Measurements from ENCODE around the gene SPRY4.
"Not testable (repeated sequence)": the region's sequence is repeated elsewhere in the genome, so short reads cannot be mapped to it uniquely, and the experiment has no call there.

The SPRY4 gene

DNA sequence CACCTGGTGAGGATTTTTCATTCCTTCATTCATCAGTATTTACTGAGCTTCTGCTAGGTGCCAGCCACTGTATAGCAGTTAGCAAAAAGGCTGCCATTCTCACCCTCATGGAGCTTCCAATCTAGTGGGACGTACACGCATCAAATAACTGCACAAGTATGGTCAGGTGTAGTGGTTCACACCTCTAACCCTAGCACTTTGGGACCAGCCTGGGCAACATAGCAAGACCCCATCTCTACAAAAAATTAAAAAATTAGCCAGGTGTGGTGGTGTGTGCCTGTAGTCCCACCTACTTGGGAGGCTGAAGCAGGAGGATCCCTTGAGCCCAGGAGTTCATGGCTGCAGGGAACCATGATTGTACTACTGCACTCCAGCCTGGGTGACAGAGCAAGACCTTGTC is 8.9 kb upstream of the SPRY4 start:
- DNase-seq: not testable (repeated sequence)

DNA sequence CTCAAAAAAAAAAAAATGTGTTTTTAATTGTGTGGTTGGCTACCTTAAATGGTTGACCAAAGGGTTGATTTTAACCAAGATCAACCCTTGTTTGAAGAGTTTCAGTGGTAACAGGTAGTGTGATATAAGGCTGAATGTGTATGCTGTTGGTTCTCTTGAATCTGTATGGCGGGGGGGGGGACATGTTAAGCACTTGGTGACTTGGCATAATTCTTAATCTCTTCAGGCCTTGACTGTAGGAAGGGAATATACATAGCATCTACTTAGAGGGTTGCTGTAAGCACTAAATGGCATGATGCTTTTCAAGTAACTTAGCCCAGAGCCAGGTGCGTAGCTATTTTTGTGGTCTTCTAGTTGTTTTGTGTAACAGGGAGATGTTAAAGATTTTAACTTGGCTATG is 5.6 kb upstream of the SPRY4 start:
- DNase-seq: no peak

DNA sequence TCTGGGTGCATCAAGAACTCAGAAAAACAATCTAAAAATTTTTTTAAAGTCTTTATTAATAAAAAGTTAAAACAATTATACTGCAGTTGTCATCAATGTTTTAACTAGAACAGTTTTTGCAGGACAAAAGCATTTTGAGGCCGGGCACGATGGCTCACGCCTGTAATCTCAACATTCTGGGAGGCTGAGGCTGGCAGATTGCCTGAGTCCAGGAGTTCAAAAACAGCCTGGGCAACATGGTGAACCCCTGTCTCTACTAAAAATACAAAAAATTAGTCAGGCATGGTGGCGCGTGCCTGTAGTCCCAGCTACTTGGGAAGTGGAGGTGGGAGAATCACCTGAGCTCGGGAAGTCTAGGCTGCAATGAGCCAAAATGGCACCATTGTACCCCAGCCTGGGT is 5.2 kb upstream of the SPRY4 start:
- no peak for DNase-seq

DNA sequence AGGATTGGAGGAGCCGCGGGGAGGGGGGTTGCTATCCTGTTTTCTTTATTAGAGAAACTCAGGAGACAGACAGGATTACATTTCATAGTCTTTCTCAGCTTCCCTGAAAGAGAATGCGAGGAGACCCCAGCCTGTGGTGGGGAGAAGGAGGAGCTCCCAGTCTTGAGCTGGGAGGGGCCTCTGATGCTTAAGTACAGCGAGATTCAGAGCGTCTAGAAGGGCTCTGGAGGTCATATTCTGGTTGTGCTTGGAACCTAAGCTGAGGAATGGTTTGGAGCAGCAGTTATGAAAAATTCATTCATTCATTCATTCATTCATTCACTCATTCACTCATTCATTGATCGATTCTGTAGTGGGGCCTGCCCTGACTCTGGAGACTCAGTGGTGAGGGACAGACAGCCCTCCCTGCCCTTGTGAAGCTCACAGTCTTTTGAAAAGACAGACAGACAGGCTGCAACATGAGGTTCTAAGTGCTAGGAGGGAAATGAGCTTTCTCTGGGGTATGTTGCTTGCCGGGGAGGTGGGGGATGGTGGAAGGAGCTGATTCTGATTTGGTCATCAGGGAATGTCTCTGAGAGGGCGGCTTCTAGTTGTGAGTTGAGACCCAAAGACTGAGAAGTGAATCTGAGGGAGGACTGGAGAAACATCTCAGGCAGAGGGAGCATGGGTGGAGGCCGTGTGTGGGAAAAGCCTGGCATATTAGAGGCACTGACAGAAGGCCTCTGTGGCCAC is 2.5 kb upstream of the SPRY4 start:
- DNase-seq: no peak

DNA sequence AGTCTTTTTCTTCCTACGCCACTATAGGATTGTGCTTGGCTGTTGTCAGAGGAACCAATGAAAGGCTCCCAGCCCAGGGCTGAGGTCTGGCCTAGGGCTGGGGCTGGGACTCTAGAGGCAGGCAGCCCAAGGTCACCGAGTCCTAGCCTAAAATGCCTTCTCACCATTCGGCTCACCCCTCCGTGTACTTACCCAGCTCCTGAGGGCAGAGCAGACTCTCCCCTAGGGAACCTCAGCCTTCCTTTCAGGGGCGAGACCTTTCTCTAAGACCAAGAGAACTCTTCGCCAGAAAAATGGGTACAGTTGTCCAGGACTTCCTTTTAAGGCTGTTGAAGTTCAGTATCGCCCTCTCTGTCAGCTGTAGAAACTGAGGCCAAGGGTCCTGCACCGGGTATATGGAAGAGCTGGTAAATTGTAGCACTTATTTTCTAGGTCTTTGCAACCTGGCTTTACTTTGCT is 1.7 kb upstream of the SPRY4 start:
- DNase-seq: no peak

DNA sequence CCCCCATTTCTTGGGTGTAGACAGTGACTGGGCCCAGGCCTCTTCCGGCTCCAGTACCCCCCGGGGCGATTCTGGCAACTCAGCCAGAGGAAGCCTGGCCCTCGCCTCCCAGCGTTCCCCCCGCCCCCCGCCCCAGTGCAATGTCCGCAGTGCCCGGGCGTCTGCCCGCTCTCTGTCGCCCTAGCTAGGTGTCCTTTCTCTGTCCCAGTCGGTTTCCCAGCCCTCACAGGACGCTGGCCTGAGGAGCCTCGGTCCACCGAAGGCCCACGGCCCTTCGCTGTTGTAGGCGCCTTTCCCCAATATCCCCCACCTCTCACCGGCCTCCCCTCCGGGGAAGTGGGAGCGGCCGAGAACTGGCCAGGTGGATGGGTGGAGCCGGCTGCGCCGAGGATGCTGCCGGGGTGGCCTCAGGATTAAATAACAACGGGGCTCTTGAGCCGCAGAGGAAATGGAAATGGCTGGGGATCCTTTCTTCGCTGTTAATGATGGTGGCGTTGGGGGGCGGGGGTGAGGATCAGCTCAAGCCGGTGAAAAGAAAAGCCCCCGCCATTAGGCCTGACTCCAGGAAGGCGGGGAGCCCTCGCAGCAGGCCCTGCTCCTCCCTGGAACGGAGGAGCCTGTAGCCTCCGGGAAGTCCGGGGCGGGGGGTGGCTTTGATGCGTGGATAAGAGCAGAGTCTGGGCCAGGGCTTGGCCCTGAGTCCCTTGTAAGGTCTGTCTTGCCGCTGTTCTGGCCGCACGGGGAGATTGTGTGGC is 1.1 kb upstream of the SPRY4 start:
- DNase-seq: peak; percentile 51

DNA sequence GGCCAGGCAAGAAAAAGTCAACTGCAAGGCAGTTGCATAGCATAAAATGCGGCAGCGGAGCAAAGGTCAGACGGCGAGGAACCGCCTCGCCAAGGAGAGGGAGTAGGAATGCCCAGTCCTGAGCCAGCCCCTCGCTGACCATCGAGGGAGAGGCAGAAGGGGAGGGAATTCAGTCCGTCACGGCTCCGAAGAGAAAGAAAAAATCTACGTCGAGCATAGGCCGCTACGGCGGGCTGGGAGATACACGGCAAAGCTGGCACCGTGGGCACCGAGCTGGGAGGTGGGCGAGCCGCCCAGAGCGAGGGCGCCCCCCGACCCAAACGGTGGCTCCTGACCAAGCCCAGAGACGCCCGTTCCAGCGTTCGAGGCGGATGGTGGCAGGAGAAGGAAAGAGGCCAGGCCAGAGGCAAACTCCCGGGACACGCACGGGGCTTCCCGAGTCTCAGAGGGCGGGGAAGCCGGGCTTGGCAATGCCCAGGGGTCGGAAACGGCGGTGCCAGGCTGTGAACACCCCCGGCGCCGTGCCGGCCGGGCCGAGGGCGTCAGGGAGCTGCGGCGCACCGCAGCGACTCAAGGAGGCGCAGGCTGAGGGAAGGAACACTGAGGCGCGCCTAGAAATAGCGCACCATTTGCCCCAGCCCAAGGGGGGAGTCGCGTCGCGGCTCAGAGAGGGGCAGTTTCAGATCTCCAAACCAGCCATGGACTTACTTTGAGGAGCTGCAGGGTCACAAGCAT is 518 bp downstream of the SPRY4 start:
- DNase-seq: no peak

DNA sequence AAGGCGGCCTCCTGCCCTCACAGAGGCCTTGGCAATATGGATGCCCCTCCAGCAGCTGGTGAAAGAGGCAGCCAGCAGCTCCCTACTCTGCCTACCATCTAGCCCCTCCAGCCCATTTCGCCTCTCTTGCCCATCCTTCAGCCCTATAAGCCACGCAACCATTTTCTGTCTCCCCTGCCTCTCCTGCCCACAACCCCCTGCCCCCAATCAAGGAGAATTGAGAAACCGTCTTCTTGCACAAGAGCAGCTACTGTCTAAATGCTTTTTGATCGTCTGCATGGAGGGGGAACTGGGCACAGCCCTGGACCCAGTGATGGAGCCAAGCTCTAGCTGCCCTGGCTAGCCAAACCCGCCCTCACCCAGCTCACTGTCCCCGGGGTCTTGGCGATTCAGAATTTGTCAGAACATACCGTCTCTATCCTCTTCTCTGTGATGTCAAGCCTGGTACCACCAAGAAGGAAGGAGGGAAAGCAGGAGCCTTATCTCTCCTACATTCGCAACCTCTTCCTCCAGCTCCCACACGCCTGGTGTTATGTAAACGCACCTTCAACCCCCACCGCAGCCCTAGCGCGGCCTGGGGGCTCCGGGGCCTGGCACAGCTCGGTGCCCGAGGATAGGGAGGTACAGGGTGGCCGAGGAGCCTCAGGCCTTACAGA is 1.2 kb downstream of the SPRY4 start:
- DNase-seq: no peak

DNA sequence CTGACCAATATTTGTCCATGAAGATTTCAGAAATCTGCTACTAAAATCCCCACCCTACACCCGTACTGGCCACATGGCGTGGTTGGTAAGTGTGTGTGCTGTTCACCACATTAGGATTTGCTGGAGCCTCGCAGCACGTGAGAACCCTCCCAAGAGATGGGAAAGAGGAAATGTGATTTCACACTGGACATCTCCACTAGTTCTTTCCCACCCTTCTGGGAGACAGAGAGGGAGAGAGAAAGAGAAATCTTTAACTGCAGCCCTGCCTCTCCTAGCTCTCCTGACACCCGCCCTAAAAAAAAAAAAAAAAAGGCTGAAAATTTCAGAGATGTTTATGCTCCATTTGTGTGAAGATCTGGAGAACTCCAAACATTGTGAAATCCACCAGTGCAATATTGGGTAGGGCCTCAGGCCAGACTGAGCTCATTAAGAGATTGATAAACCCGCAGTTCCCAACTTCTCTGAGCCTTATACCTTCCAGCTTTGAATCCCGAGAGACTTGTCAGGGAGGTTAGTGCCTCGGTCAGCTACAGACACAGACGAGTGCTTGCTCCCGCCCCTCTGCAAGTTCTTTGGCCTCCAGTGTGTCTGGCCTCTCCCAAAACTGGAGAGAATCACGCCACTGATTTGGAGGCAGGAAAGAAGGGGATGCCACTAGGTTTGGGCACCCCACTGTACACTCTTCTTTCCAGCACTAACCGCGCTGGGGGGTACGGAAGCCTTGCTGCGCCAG is 1.9 kb downstream of the SPRY4 start:
- DNase-seq: no peak

DNA sequence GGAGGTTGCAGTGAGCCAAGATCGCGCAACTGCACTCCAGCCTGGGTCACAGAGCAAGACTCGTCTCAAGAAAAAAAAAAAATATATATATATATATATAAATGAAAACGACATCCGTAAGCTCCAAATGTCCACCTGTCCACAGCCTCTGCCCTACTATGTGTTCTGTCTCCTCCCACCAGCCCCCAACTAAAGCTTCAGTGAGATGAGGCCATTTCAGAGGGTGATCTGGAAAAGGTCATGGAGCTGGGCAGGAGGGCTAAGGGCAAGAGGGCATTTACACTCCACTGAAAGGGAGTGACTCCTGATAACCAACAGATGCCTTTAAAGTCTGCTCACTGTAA is 2.4 kb downstream of the SPRY4 start:
- DNase-seq: no peak

DNA sequence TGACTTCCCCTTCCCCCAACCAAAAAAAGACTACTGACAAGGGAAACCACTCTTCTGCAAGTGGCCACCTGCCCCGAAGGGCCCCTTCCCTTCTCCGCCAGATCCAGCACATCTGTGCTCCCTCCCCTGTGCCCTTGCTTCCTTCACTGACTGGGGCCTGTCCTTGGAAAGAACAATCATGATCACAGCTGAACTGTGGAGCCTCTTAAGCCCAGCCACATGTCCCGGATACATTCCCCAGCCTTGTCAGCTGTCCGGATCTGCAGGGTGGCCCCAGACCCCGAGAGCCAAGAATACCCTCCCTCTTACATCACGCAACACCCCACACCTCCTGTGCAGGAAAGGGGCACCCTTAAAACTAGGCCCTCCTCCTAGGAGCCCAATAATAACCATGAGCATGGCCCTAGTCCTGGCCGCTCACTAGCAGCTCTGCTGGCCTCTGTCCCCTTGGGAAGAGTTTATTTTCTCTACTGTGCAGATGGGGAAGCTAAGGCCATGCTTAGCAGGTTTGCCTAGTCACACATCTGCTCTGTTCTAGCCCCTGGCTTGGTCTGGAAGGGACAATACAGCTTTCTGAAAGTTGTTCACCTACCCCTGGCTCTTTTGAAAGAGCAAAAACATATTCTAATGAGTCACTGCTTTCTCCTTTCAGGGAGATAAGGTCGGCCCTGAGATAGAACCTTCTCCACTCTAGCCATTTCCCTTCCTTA is 3.8 kb downstream of the SPRY4 start:
- no peak for DNase-seq

DNA sequence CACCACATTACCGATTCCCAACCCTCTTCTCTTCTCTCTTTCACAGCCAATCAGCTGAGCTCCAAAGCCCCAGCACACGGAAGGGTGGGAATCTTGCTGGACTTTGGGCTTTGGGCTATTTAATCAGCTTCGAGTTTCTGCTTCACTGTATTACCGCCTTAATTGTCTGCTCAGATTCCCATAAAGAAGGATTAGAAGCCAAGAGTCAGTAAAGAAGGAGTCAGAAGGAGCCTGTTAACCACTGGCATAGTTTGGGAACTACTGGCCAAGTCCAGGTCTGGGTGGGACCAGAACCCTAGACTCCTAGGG is 4.4 kb downstream of the SPRY4 start:
- no peak for DNase-seq

DNA sequence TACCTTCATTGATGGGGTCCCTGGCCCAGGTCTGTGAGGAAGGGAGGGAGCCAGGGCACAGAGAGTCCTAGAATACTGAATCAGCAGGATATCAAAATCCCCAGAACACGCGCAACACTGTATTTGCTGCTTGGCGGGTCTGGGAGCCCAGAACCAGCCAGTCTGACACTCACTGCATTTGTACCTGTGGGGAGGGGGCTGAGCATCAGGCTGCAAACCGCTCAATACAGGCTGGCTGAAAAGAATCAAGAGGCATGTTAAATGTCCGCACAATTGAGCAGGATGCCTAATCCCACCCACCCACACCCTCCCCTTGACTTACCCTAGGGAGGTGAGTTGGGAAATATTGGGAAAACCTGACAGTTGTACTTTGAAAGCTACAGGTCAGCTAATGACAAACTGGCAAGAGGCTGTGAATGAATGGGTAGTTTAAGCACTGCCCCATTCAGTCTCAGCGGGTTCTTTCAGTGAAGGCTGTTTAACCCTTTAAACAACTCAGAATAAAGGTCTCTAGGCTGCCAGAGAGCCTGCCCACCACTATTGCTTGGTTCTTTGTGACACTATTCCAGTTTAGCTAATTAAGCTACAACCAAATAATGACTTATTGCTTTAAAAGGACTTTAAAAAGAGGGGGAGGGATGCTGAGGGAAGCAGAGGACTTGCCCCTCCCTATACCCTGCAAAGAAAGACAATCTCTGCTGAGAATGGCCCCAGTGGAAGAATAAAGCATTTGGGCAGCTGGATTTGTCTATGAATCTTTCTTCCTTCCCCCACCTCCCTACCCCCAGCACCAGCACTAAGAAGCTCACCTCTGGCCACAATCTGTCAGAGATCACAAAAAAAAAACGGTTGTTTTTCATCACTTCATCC is 5.0 kb downstream of the SPRY4 start:
- DNase-seq: no peak

DNA sequence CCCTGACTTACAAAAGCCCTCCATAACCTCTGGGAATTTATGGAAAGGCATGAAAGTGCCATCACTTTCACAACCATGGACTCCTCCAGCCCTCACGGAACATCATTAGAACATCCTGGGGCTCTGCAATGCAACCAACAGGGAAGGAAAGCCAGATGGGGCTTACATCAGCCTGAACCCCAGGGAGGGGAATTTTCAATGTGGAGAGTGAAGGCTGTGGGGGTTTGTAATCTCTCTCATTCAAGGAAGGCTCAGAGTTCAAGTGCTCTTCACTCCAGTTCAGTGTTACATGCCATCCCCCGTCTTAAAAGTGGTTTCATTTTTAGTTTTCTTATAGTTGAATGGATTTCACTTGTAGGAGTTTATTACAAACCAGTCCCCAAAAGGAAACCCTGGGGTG is 5.7 kb downstream of the SPRY4 start:
- no peak for DNase-seq

DNA sequence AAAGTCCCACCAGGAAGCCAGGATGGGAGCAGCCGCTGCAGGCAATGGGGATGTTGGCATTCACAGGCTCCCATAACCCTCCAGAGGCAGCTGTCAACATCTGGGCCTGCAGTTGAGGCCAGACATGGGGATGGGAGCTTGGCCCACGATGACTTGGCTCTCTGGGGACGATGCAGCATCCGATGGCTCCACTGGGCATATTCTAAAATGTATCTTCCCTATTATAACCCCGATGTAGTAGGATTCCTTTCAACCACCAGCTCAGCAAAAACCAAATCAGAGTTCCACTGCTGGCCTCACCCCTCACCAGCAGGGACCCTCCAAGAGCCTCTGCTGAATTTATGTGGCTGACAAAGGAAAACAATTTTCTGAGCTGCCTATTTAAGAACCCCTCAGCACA is 7.1 kb downstream of the SPRY4 start:
- DNase-seq: no peak

DNA sequence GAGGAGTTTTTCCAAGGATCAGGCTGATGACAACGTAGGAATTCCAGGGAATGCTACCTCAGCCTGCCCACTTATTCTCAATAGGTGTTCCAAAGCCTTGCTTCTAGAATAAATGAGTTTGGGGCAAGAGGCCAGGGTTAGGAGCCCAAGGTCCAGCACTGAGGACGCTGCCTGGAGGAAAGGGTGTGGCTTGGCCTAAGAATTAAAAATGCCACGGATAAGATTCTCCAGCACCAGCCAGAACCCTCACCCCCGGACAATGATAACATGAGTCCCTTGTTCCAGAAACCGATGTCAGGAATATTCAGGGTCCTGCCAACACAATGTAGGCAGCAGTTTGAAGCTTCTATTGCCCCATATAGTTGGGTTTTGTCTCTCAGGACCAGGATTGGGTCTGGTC is 7.6 kb downstream of the SPRY4 start:
- DNase-seq: no peak

DNA sequence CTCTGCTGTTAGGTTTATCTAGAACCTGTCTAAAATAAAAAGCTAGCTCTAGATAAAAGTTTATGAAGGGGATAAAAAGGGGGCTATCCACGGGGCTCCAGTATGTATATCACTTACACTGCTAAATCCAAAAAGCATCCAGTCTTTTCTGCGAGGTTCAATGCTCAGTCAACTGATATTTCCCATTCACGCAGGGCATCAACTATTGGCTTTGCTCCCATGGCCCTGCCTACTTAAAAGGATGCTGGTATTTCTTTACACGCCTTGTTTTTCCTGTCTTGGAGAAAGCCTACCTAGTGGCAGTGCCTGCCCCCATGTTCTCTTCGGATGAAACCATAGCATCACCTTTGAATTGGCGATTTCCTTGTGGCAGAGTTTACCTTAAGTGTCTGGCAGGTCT is 8.1 kb downstream of the SPRY4 start:
- no peak for DNase-seq

DNA sequence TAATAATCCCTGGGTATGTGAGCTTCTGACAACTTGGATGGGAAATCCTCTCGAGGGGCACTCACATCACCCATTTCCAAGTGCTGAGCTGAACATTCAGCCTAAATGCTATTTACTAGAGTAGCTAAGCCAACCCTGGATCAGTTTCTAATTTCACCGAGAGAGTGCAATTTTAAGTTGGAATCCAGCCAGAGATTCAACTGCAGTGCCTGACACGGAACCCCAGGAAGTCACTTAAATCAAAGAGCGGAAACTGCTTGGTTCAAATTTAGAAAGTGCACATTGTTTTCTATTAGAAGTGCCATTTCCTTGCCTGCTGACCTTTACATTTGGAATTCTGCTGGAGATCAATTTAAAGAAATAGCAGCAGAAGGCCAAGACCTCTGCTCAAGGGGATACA is 8.8 kb downstream of the SPRY4 start:
- DNase-seq: no peak

DNA sequence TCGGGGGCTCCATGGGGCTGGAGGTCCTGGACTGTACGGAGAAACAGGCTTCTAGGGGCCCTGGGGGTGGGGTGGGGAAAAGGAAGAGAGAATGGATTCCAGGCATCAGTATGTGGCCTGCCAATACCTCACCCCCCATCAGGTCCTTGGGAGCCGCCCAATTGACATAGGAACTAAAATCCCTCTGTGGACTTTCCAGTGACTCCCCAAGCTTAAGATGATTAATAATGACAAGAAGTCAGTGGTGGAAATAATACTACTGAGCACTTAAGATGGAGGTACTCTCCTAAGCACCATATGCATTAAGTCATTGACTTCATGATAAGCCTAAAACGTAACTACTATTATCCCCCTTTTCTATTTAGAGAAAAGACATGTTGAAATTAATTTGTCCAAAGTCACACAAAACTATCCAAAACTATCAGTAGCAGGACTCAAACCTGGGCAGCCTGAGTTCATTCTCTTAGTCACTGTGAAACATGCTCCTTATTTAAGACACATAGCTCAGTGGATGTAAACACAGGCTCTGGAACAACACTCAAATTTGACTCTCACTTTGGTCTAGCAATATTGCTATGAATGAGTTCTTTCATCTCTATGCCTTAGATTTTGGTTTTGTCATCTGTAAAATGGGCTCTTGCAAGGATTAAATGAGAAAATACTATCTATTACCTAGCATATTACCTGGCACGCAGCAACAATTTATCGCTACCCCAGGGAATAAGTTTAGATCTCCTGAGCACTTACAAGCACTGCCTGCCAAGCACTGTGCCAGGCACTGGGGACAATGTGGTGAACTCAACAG is 9.5 kb downstream of the SPRY4 start:
- DNase-seq: no peak

DNA sequence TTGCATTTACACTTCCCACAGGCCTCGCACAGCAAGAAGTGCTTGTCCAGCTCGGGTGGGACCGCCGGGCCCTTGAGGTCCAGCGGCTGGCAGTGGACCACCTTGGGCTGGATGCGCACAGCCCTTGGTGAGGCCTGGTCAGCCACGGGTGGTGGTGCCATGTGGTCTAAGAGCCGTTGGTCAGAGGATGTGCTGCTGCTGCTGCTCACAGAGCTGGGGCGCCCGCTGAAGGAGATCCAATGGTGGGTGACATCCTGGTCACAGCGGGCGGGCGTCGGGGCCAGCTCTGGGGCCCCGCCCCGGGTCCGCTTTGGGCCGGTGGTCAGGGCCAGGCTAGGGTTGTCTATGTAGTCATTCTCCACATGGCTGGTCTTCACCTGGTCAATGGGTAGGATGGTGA is 10.2 kb downstream of the SPRY4 start:
- DNase-seq: no peak
